GM12864 (cell line): ENCODE data around the gene SEMA3F.

Experiments used
- DNase-seq: peaks from one replicate; pipeline ENCODE4 v3.0.0-alpha.2; 2011; ENCODE audit warnings: low read depth
- H3K4me3 ChIP-seq: 2 replicates; pipeline ENCODE4 v1.5.1; 2011; ENCODE audit warnings: mild to moderate bottlenecking, low read depth, low read length, control low read depth
- CTCF ChIP-seq: IDR thresholded peaks from 2 replicates; pipeline ENCODE4 v1.5.1; 2011; ENCODE audit warnings: low read depth, mild to moderate bottlenecking, moderate library complexity, low read length, control low read depth, inconsistent platforms; ENCODE audit errors: missing control alignments

Gene SEMA3F

DNA sequence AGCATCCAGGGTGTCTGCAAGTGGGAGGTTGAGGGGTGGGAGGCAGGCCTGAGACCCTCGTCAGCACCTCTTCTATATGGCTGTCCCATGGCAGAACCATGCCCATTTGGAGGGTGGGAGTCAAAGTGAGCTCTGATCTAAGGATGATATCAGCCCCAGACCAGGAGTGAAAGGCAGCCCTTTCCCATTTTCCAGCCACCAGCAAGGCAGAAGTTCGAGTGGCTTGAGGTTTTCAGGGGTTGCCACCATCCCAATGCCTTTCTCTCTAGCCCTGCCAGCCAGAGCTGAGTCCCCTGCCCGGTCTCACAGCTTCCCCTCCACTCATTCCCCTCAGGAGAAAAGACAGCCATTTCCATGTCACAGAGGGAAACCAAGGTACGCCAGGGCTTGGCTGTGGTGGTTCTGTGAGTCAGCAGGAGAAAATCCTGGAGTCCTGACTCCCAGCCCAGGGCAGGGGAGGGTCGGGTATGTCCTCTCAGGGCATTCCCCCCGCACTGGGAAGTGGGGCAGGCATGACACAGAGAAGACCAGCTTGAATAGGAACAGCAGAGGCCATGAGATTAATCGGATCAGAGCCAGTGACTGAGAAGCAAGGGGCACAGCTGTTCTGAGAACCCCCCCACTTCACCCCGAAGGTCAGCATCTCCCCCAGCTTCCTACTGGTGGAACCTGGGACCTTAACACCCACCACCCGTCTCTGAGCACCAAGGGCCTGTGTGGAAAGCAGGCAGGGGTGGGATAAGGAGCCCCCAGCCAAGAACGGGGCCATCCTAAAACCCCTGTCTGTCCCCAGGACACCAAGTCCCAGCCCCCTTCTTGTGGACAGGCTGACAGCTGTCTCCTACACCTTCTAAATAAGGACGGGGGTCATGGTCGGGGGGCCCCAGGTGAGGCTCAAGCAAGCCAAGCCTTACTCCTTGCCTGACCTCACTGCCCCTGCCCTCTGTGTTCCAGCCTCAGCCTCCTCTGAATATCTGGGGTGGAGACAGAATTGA is 49.0 kb downstream of the SEMA3F start:
- H3K4me3 ChIP-seq: no peak overlapping the region
- no peak for DNase-seq
- TF ChIP-seq CTCF: no peak

DNA sequence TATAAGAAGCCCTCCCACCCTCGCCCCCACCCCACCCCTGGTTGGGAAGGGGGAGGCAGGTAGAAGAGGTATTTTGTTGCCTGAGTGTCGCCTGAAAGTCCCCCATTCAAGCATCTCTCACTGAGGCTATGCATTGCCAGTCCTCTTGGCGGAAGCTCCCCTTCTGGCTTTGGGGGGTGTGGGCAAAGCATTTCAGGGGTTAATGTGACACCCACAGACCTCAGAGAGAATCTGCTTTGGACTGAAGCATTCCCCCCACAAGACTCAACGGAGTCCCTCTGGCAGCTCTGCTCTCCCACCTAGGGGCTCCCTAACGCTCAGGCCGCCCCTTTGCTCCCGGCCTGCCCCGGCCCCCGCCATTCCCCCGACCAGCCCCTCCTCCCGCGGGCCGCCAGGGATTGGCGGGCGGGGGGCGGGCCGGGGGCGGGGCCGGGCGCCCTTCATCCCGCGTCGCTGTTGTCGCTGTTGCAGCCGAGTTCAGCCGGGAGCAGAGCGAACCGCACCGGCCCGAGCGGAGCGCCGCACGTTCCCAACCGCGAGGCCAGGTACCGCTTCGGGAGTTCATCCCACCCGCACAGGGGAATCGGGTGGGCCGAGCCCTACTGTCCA is 49.8 kb downstream of the SEMA3F start, which contains the start of gene SLC38A3:
TSS of gene SLC38A3 (plus strand) at position 468 of the 609 bp plus-strand sequence. CDS start 8,929 bp downstream, outside the sequence.
- H3K4me3 ChIP-seq: no peak within 1 kb of the TSS
- no peak for TF ChIP-seq CTCF
- DNase-seq: no peak

GRCh38 chr3:50205413-50206276 is 50.5 kb downstream of the SEMA3F start:
- DNase-seq: no peak
- no peak for TF ChIP-seq CTCF
- H3K4me3 ChIP-seq: no peak overlapping the region

- no peak for TF ChIP-seq CTCF
- H3K4me3 ChIP-seq: no peak overlapping the region
- no peak for DNase-seq
These were observed 52.4 kb downstream of the SEMA3F start for GRCh38 chr3:50207359-50208042.

DNA sequence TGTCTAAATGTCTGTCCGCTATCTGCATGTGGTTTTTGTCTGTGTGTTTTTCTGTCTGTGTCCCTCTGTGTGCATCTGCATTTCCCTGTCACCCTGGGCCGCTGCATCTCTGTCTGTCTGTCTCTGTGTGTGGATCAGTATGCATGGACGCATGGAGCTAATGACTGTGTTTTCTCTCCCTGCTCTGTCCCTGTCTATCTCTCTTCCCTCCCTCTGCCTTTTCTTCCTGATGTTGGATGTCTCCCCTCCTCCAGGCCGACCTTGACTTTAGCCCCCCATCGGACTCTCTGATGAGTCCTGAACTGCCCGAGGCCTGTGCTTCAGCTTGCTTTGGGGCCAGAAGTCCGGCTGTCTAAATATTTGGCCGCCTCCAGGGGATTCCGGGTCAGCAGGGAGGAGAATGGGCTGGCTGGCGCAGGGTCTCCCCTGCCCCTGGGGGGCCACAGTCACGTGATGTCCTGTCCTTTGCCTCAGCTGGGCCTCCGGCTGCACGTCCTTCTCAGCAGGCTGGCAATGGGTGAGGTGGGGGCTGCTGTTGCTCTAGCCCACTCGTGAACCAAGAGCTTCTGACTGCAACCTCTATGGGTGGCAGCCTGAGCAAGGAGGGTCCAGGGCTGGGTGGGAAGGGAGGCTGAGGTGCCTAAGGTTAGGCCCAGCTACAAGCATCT is 53.7 kb downstream of the SEMA3F start:
- DNase-seq: no peak
- no peak for TF ChIP-seq CTCF
- H3K4me3 ChIP-seq: no peak overlapping the region

DNA sequence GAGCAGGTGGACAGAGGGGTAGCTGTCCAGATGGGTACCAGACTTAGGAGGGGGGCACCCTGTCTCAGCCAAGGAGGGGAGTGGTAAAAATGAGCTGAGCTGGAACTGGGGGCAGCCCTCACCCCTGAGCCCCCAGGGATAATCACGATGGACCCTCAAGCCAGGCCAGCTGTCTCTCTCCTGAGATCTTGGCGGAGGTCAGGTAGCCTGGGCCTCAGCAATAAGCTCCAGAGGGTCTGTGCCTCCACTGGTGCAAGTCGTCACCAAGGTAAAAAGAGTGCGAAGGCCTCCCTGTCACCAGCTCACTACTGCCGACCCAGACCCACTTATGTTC is 55.0 kb downstream of the SEMA3F start:
- DNase-seq: no peak
- no peak for TF ChIP-seq CTCF
- no peak overlapping the region for H3K4me3 ChIP-seq
